Spleen (tissue), 13 donors: Measurements from ENCODE around the gene HADHB. TPM values are rescaled to one million over a fixed set of nuclear protein-coding genes. Genes with fewer than 3 reads are reported as not detected.

ENCODE experiments used
- DNase-seq: peaks from one replicate; pipeline ENCODE4 v3.0.0-alpha.2; 2020
- H3K27ac ChIP-seq, 8 donors: fragments of 200-600 bp; sonication (generic) in 7 of 8; 1 replicate in 4 of 8; 2 replicates in 4 of 8; pipeline versions ENCODE4 v1.5.0 to v1.8.0; 2016 to 2021; ENCODE audit warnings: inconsistent platforms in 4 of 8, mild to moderate bottlenecking in 4 of 8, moderate library complexity in 1 of 8
- H3K27me3 ChIP-seq, 7 donors: fragments of 200-600 bp; sonication (generic) in 6 of 7; replicated peaks in 1 of 7; 1 replicate in 4 of 7; 2 replicates in 3 of 7; pipeline versions ENCODE4 v1.5.0 to v1.8.0; 2016 to 2021; ENCODE audit warnings: inconsistent platforms in 3 of 7, mild to moderate bottlenecking in 1 of 7
- H3K36me3 ChIP-seq, 6 donors: fragments of 200-600 bp; sonication (generic) in 5 of 6; 1 replicate in 4 of 6; 2 replicates in 2 of 6; pipeline versions ENCODE4 v1.5.0 to v1.8.0; 2016 to 2021; ENCODE audit warnings: inconsistent platforms in 2 of 6
- H3K4me1 ChIP-seq, 6 donors: fragments of 200-600 bp; sonication (generic) in 5 of 6; 1 replicate in 3 of 6; 2 replicates in 3 of 6; pipeline versions ENCODE4 v1.5.0 to v1.8.0; 2016 to 2021; ENCODE audit warnings: inconsistent platforms in 3 of 6
- H3K4me3 ChIP-seq, 8 donors: fragments of 200-600 bp; sonication (generic) in 7 of 8; 1 replicate in 4 of 8; 2 replicates in 4 of 8; pipeline versions ENCODE4 v1.5.0 to v1.8.0; 2016 to 2021; ENCODE audit warnings: inconsistent platforms in 4 of 8, mild to moderate bottlenecking in 4 of 8, moderate library complexity in 2 of 8
- H3K9me3 ChIP-seq, 8 donors: fragments of 200-600 bp; sonication (generic) in 7 of 8; 1 replicate in 4 of 8; 2 replicates in 4 of 8; pipeline versions ENCODE4 v1.5.0 to v1.8.0; 2016 to 2021; ENCODE audit warnings: inconsistent platforms in 4 of 8
- CTCF ChIP-seq, 11 experiments: fragments of 200-600 bp in 7 of 11; fragments of 450-650 bp in 4 of 11; sonication (generic) in 4 of 11; IDR thresholded peaks in 8 of 11; conservative IDR thresholded peaks in 3 of 11; 1 replicate in 7 of 11; 2 replicates in 4 of 11; pipeline versions ENCODE4 v1.4.0 to v1.8.0; 2016 to 2021; ENCODE audit warnings: antibody characterized with exemption in 11 of 11, inconsistent platforms in 4 of 11, mild to moderate bottlenecking in 1 of 11
- POLR2A ChIP-seq, 3 donors: fragments of 450-650 bp; IDR thresholded peaks; one replicate each; pipeline ENCODE4 v1.5.1; 2017; ENCODE audit warnings: antibody characterized with exemption in 3 of 3, mild to moderate bottlenecking in 1 of 3
- POLR2AphosphoS5 ChIP-seq, 3 donors: sonication (generic); formaldehyde crosslinking; IDR thresholded peaks; one replicate each; pipeline ENCODE4 v1.5.1; 2017; ENCODE audit warnings: antibody characterized with exemption in 3 of 3
- WGBS, 5 donors: extraction: QIAGEN DNeasy Blood & Tissue Kit in 3 of 5; methylation state at CpG; one replicate each; pipeline versions ENCODE4 v1.1.5 to v1.1.7; 2013 to 2018; 5-methylcytosine and 5-hydroxymethylcytosine counted together
- intact Hi-C: fragments of 100-400 bp; cut with DNase I; formaldehyde crosslinking; loops from one replicate; pipeline ENCODE4 v1.15.0; 2023; ENCODE audit warnings: low total_unique reads
- long read RNA-seq, 2 donors: transcript quantifications; one replicate each; lab custom pipeline, GENCODE V29; 2026
- polyA plus RNA-seq, 3 donors: library from polyadenylated mRNA; stranded (reverse); fragments of 200-250 nt; gene quantifications; one replicate each; pipeline ENCODE4 v1.2.1, GENCODE V29; 2013
- total RNA-seq, 7 donors: library from RNA; depleted of rRNA in 3 of 7; stranded (reverse); fragments of >200 nt in 3 of 7; fragmentation: NEBNext Ultra II Directional in 4 of 7; extraction: Animal tissue kit (Norgen Biotek cat#: 25700) in 4 of 7; gene quantifications; one replicate each; pipeline versions ENCODE4 v1.1.0 to v1.2.1, GENCODE V29; 2016 to 2021
- donor health status: healthy with polysubstance abuse.
- donor health status: DM: no; HTN: no; CAD: no; lungs with moderate emphysema.
- donor health status: DM: no; HTN: no; CAD: no.
- donor health status: Bipolar disorder and iron deficiency.
- donor health status: healthy.
- donor health status: DM: no; HTN: no; CAD: no.
- donor health status: DM: yes; HTN: yes; CAD: no.

The HADHB gene
- total RNA-seq, result 100 to 1,000 TPM; 106 to 165 (median 130) TPM
- polyA plus RNA-seq, result 10 to 100 TPM; 54.0 to 75.1 (median 55.7) TPM
- long read RNA-seq, donor 1, transcript HADHB-201 (16 exons, 2,044 nt), result major isoform, 28 of 43 reads
- long read RNA-seq, donor 1, partial matches to known transcripts, result 13 of 43 reads
- long read RNA-seq, donor 1, other reads (novel, unspliced or antisense), result 0 of 43 reads
- long read RNA-seq, donor 2, transcript HADHB-201 (16 exons, 2,044 nt), result major isoform, 19 of 33 reads
- long read RNA-seq, donor 2, partial matches to known transcripts, result 14 of 33 reads
- long read RNA-seq, donor 2, other reads (novel, unspliced or antisense), result 0 of 33 reads

- TF ChIP-seq POLR2A (IDR thresholded peaks at IDR 0.05), result peak; percentile 56 to 59 (median 58)
- peak; percentile 89 to 93 (median 91) for TF ChIP-seq POLR2AphosphoS5 (IDR thresholded peaks at IDR 0.05)
- peak in 9 of 11 experiments; percentile 36 to 70 (median 40) for TF ChIP-seq CTCF (IDR thresholded peaks at IDR 0.05 in 8 of 11, conservative IDR thresholded peaks at IDR 0.05 in 3 of 11)
- peaks cover 15 to 89% (median 79%) of the 10 kb centered on the region in 6 donors for H3K4me1 ChIP-seq
Measured at GRCh38 chr2:26244309-26245230, at the start of gene HADHB, which contains the start of gene HADHA. Gene HADHB (plus strand): TSS chr2:26244939. CDS start chr2:26254255, 9,316 bp downstream. Gene HADHA (minus strand): TSS chr2:26244632. CDS start chr2:26244596, 36 bp downstream.

GRCh38 chr2:26195040-26195984, 49.4 kb upstream of the HADHB start:
- Histone ChIP-seq H3K36me3 (peaks cover 11 to 100% (median 96%) of the 10 kb centered on the region in 6 donors), H3K4me1 (peaks cover 0 to 11% (median 5%) of the 10 kb centered on the region in 6 donors), H3K4me3 (no peak overlapping the region), H3K27ac (no peak overlapping the region), H3K27me3 (no peaks in the 10 kb centered on the region), H3K9me3 (peaks cover 0 to 17% (median 7%) of the 10 kb centered on the region in 8 donors)
- intact Hi-C loops, result no loop called here
- DNase-seq, result no peak
- TF ChIP-seq POLR2A (IDR thresholded peaks at IDR 0.05) (no peak), POLR2AphosphoS5 (IDR thresholded peaks at IDR 0.05) (no peak), CTCF (IDR thresholded peaks at IDR 0.05 in 8 of 11, conservative IDR thresholded peaks at IDR 0.05 in 3 of 11) (no peak)
- WGBS, 5 donors, result 85 to 90% (median 88%) methylated on average over 12 of the region's 12 CpGs

More at GRCh38 chr2:26244309-26245230, at the start of gene HADHB, which contains the start of gene HADHA:
- Histone ChIP-seq H3K36me3 (peaks cover 0 to 6% (median 0%) of the 10 kb centered on the region in 6 donors), H3K27me3 (no peaks in the 10 kb centered on the region), H3K4me3 (peak within 1 kb of the TSS; percentile 73 to 95 (median 87)), H3K27ac (peak within 1 kb of the TSS; percentile 93 to 99 (median 96)), H3K9me3 (no peaks in the 10 kb centered on the region)
- peak; percentile 97 for DNase-seq
- intact Hi-C loops, result loop anchor here (10.0 kb wide), 1 partner anchor 60 kb away; no protein-coding TSS in a partner anchor
- 0 to 1% (median 0%) methylated on average over 48 to 63 of the region's 63 CpGs for WGBS, 5 donors

DNA sequence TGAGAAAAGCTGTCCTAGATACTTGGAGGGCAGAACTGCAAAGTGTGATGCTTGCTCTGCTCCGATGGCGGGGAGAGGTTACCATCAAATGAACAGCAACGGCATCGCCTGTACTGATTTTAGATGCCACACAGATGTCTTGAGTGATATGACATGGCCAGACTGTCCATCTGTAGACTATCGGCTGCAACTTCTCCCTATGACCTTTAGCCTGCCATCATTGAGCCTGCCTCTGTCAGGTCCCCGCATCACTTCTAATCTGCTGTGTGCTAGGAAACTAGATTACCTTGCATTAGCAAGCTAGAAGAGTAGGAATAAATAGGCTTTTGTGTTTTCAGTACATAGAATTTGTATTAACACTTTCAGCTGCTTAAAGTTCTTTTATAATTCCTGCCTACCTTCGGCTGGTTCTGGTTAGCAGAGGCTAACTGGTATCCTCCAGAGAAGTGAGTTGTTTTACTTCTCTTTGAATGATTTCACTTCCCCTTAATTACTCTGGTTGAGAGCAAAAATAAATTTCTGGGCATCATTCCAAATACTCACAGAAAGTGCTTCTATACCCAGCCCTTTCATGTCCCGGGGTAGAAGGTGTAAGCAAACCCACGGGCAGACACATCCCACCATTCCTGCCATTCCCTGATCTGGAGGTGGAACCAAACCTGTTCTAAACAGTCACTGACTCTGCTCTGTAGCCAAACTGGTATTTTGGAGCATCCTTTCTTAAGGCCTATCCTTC, 47.9 kb upstream of the HADHB start:
- Histone ChIP-seq H3K27ac (peak overlapping the region in 2 of 8 donors; percentile 2 to 68), H3K4me1 (peaks cover 0 to 11% (median 5%) of the 10 kb centered on the region in 6 donors), H3K36me3 (peaks cover 11 to 100% (median 95%) of the 10 kb centered on the region in 6 donors), H3K9me3 (peaks cover 0 to 17% (median 7%) of the 10 kb centered on the region in 8 donors), H3K4me3 (no peak overlapping the region), H3K27me3 (no peaks in the 10 kb centered on the region)
- TF ChIP-seq POLR2A (IDR thresholded peaks at IDR 0.05), result no peak
- no peak for TF ChIP-seq CTCF (IDR thresholded peaks at IDR 0.05 in 8 of 11, conservative IDR thresholded peaks at IDR 0.05 in 3 of 11)
- TF ChIP-seq POLR2AphosphoS5 (IDR thresholded peaks at IDR 0.05), result no peak
- 71 to 80% (median 76%) methylated on average over 9 of the region's 9 CpGs for WGBS, 5 donors
- no peak for DNase-seq
- intact Hi-C loops, result no loop called here
